Stimulated activated CD8-positive, alpha-beta memory T cell treated with anti-CD3 and anti-CD28 coated beads, Interleukin-12 subunit alpha, Interleukin-12 subunit beta, amount 100 ng/mL, for 1 hour (primary cell): ENCODE results near the gene SEC23B.
A peak's percentile ranks its signal among the peaks of the same experiment; 100 is the strongest.
"Not testable (repeated sequence)": the region's sequence is repeated elsewhere in the genome, so short reads cannot be mapped to it uniquely, and the experiment has no call there.

Experiments
- DNase-seq: peaks from one replicate; pipeline ENCODE4 v3.0.0-alpha.2; 2020; ENCODE audit warnings: low read depth

The SEC23B gene

DNA sequence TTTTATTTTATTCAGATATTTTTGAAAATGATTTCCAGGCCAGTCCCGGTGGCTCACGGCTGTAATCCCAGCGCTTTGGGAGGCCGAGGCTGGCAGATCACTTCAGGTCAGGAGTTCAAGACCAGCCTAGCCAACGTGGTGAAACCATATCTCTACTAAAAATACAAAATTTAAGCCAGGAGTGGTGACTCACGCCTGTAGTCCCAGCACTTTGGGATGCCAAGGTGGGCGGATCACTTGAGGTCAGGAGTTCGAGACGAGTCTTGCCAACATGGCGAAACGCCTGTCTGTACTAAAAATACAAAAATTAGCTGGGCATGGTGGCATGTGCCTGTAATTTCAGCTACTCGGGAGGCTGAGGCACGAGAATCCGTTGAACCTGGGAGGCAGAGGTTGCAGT lies 19.0 kb downstream of the SEC23B start:
- DNase-seq, result not testable (repeated sequence)

GRCh38 chr20:18527339-18527738 lies 19.6 kb downstream of the SEC23B start:
- no peak for DNase-seq

DNA sequence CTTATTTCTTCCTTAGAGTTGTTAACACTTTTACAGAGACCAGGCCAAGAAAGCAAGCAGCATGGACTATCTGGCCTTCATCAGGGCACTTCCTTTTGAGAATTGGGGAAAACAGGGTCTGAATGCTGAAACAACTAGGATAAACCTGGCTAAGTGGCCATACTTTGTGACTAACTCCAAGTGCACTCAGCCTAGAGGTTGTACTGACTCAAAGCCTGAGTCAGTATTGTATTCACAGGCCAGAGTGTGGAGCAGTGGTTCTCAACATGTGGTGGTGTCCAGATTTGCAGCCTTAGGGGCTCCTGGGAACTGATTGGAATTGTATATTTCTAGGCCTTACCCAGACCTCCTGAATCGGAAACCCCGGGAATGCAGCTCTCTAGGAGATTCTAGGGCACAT lies 20.1 kb downstream of the SEC23B start:
- DNase-seq, result no peak

DNA sequence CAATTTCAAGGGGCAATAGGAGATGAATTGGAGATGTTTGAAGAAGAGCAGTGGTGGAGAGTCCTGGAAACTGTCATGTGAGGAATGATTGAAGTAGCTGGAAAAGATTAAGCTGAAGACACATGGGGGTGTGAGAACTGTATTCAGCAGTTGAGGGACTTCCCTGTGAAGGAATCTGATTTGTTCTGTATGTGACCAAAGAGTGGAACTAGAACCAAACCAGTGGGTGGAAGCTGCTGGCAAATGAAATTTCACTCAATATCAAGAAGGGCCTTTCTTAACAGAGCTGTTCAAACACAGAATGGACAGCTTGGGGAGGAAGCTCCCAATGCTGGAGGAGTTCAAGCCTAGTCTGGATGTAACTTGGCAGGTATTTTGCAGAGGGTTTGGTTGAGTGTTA lies 21.3 kb downstream of the SEC23B start:
- DNase-seq, result no peak

- no peak for DNase-seq
Measured at GRCh38 chr20:18532626-18533025, 24.9 kb downstream of the SEC23B start.

- DNase-seq, result no peak
Measured at GRCh38 chr20:18533491-18533890, 25.8 kb downstream of the SEC23B start.

- DNase-seq, result no peak
Measured at GRCh38 chr20:18533978-18534644, 26.4 kb downstream of the SEC23B start.

GRCh38 chr20:18537651-18538050 lies 29.9 kb downstream of the SEC23B start:
- no peak for DNase-seq

DNA sequence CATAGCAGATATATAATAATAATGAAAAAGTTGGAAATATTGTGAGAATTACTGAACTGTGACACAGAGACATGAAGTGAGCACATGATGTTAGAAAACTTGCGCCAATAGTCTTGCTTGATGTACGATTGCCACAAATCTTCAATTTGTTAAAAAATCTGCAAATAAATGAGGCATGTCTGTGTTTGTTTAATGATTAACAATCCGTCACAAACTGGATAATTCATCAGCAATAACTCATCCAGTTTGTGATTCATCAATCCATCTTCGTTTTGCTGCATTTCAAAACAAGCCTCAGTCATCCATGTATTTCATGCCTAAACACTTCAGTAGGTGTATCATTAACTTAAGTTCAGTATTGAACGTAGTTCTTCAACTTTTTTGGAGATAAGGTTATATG lies 34.0 kb downstream of the SEC23B start:
- no peak for DNase-seq

DNA sequence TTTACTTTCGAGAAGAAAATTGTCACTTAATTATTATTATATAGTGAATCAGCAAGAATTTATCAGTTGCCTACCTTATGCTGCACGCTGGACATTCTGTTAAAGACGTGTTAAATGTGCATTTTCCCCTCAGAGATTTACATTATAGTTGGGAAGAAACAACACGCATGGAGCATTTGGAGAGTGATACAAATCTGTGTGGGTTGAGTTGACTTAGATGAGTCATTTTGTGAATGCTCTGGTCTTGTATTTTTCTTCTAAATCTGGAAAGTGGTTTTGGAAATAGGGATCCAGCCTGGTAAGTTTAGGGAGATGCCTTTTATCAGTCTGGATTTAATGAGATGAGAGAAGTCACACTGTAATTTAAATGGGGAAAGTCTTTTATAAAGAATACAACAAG lies 35.5 kb downstream of the SEC23B start:
- DNase-seq, result no peak

DNA sequence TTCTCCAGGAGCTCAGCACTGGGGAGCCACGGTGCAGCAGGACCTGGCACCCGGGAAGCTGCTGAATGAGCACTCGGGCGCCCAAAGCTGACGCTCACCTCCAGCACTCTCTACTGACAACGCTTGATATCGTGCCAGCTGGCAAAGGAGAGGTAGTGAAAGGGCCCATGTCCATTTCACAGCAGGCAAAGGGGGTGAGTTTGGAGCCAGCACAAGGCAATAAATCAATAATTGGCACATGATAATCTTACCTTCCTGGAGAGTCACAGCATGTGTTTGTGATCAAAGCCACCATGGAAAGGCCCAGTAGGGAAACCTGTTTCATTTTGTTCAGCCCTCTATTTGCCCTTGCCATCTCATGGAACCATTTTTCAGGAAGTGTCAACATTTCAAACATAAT lies 36.2 kb downstream of the SEC23B start:
- DNase-seq, result no peak

- DNase-seq, result no peak
Measured at GRCh38 chr20:18545566-18545965, 37.8 kb downstream of the SEC23B start.

- DNase-seq, result no peak
Measured at GRCh38 chr20:18548465-18548864, 40.7 kb downstream of the SEC23B start.

GRCh38 chr20:18553746-18554145 lies 46.0 kb downstream of the SEC23B start:
- no peak for DNase-seq

DNA sequence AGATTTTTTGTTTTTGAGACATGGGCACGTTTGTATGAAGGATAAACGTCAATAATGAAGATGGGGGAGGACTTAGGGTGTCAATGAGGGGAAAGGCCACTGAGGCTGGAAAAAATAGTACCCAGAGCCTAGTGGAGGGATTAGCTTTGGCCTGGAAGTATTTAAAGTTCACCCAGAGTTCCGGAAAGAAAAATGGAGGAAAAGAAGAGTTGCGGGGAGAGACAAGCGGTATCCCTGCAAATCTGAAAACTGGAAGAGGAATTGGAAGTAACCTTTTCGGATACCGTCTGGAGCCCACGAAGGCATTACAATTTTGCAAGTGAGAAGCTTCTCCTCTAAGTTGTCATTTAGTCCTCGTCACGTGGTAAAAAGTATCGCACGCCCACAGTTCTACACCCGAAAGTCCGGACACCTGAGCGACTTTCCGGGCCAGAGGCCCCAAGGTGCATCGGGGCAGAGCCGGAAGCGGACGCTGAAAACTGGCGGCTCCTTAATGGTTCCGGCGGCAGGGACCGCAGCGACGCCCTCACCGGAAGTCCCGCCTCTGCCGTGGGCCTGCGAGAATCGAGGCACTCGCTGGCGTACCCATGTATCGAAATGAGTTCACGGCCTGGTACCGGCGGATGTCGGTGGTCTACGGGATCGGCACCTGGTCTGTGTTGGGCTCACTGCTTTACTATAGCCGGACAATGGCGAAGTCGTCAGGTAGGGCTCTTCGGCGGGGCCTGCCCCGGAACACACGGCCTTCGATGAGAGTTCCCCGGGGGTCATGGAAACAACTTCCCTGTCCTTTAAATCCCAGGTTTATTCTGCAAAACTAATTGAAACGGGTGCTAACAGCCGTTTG lies 59.4 kb downstream of the SEC23B start, which contains the start of gene SMIM26:
Gene SMIM26 (plus strand): TSS at position 541 of the 847 bp plus-strand sequence. CDS start 47 bp downstream, at position 588.
- DNase-seq, result peak; percentile 89

GRCh38 chr20:18567739-18568091 lies 60.0 kb downstream of the SEC23B start:
- DNase-seq, result no peak

- no peak for DNase-seq
Measured at GRCh38 chr20:18571009-18571408, 63.3 kb downstream of the SEC23B start.

DNA sequence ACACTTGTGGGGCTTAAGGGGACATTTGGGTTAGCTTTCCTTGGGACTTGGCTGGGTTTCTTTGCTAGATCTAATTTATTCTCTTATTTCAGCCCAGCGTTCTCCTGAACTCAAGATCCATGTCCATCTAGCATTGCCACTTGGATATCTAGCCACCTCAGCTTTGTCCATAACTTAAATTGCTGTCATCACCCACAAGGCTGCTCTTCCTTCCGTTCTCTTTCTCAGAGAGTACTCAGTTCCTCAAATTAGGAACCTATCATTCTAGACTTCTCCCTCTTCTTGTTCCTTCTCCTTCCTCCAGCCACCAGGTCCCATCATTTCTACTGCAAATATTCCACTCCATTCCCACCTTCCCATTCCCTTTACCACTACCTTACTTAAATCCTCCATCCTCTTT lies 63.8 kb downstream of the SEC23B start:
- DNase-seq, result no peak

DNA sequence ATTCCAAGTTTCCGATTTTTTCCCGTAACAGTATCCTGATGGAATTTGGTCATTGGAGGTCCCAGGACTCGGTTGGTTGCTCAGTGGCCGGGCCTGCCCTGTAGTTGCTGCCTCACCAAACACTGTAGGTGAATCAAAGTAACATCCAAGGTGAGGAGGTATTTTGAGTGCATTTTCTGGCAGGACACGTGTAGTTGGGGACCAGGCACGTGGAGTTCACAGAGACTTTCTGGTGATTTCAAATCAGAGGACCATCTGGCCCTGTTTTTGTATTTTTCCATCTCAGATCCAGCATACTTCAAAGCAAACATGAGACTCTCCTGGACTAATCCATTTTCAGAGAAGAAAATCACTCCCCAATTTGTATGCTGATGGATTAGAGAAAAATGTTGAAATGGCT lies 70.2 kb downstream of the SEC23B start:
- DNase-seq, result no peak

- DNase-seq, result no peak
Measured at GRCh38 chr20:18578581-18578980, 70.8 kb downstream of the SEC23B start.

DNA sequence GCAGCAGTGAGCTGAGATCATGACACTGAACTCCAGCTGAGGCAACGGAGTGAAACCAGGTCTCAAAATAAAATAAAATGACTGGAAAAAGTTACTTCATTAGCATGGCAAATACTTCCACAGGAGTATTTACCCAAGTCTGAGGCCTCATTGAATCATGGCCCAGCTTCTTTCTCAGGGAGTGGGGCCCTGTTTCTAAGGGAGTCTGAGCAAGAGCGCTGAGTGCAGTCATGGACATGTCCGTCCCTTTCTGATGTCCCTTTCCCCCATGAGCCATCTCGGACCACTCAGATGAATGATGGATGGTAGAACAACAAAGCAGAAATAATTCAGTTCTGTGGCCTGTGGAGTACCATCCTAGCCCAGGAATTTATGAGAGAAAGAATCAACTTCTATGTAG lies 72.3 kb downstream of the SEC23B start:
- DNase-seq, result no peak

DNA sequence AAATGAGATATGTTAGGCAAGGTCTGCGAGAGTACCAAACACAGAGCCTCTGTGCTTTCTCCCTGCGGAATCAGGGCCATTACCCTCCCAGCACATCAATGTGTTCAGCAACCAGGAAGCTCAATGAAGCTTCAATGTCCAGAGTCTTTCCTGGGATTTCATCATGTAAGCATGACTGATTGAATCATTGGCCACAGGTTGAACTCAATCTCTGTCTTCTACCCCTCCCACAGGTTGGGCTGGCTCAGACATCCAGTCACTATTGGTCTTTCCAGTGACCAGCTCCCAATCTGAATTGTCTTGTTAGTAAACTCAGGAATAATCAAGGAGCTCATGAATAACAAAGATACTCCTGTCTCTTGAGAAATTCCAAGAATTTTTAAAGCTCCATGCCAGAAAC lies 77.4 kb downstream of the SEC23B start:
- no peak for DNase-seq
